Measurements from ENCODE around the gene CHRNA9.
"Not testable (repeated sequence)": the region's sequence is repeated elsewhere in the genome, so short reads cannot be mapped to it uniquely, and the experiment has no call there.

Gene CHRNA9

DNA sequence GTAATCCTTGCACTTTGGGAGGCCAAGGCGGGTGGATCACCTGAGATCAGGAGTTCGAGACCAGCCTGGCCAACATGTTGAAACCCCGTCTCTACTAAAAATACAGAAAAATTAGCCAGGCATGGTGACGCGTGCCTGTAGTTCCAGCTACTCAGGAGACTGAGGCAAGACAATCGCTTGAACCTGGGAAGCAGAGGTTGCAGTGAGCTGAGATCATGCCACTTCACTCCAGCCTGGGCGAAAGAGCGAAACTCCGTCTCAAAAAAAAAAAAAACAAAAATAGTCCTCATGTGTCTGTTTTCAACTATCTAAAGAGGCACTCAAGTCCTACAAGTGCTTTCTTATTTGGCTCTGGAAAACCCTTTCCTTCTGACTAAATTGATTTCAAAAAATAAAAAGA lies 57.1 kb downstream of the CHRNA9 start:
- DNase-seq: not testable (repeated sequence)

DNA sequence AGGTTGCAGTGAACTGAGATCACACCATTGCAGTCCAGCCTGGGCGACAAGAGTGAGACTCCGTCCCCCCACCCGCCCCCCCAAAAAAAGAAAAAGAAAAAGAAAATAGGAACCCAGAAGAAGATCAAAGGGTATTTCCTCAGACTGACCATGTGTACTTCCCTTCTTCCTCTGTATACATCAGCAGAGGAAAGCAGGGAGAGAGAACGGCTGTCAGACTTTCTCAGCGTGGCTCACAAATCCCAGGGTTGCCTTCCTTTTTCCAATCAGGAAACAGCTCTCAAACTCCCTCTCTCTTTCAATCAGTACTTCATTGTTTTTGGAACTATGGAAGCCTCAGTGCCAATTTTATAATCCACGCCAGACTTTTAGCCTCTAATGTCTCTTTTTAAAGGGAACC lies 59.1 kb downstream of the CHRNA9 start:
- DNase-seq: no peak

DNA sequence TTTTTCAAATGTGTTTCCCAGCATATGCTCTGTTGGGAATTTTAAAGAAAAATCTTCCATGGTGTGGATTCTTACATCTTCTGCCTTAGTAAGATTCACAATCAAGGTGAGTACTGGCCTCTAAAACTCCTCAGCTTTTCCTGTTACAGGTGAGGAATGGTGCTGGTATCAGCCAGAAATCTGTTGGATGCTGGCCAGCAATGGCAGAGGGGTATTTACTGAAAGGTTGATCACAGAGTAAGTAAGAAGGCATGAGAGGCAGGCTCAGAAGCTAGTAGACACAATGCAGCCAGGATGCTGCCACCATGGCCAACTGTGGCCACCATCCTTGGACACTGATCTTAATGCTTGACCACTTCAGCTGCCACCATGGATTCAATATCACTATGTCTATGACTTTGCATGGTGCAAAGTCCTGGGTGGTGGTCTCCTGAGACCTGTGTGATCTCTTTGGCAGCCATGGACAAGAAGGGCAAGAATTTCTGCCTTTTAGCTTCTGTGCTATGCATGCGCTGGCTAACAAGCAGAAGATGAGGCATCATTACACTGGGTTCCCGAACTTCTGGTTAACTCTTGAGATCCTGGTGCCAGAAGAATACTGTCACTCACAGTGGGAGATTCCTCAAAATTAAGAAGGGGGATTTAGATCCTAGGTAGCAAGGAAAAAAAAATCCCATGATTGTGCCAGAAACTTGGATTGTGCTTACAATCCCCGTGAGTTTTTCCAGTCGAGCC lies 60.2 kb downstream of the CHRNA9 start:
- DNase-seq: peak; percentile 3 to 22

DNA sequence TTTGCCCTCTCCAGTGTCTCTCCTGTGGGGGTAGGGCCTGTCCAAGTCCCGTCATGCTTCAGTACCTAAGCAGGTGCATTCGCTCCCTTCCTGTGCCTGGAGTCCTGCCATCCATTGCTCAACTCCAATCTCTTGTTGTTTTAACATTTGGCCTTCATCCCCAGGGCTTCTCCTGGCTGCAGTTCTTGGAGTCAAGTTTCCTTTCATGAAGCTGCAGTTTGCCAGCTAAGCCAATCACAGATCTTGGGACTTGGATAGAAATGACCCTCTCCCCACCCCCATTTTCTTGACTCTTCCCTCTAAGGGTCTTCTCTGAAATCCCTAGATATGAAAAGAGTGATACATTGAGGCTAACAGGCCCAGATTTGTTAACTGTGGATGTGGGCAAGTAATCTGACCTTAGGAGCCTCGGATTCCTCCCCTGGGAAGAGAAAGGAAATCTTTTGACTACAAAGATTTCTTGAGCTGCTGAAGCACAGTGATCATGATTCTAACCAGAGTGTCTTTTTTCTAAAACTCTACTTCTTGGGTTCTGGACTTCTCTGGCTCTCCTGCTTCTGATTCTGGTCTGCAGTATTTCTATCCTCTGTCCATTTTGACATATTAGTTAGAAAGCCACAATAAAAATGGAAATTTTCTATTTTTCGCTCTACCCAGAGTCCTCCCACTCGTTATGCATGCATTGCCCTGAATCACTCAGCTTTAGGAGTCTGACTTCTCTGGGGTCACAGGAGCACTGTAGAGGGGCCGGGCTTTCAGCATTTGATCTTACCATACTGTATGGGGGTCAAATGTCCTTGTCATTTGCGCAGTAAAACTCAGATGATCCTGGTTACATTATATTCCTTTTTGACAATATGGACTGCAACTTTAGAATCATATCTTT lies 61.0 kb downstream of the CHRNA9 start:
- DNase-seq: peak; percentile 47 to 73

DNA sequence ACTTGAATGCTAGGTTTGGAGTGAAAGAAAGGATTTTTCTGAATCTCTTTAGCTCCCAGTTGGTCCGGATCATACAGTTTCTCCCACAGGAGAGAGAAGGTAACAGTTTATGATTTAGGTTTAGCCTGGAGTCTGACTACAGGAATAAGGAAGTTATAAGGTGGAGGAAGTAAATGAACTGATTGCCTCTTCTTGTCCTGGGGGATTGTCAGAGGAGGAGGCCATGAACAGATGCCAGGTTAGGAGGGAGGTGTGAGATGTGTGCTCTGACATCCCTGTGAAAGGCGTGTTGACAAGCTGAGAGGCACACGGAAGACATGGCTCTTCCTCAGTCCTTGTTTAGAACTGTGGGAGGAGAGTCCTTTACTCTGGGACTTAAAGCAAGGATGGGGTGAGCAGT lies 64.4 kb downstream of the CHRNA9 start:
- DNase-seq: no peak

DNA sequence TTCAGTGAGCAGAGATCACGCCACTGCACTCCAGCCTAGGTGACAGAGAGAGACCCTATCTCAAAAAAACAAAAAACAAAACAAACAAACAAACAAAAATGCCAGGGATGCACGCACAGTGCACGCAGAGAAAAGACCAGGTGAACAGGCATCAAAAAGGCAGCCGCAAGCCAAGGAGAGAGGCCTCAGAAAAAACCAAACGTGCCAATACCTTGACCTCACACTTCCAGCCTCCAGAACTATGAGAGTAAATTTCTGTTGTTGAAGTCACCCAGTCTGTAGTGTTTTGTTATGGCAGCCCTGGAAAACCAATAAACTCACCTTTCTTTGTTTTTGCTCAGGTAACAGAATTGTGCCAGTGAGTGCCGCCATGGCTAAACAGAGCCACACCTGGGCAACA lies 66.0 kb downstream of the CHRNA9 start:
- DNase-seq: no peak

DNA sequence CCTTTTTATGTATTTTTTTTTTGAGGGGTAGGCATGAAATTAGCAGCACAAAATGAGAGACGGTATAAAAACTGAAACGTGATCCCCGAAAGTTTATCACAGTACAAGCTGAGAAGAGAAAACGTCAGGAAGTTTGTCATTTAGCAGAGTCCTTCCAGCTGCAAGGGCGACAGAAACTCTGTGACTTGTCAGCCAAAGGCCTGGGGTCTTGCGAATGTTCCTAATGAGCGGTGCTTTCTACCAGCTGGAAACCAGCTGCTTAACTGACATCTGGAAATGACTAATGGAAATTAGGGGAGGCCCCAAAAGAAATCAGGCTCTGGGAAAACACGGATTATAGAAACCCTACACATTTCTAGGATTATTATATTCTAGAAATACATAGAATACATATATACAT lies 66.5 kb downstream of the CHRNA9 start:
- no peak for DNase-seq

DNA sequence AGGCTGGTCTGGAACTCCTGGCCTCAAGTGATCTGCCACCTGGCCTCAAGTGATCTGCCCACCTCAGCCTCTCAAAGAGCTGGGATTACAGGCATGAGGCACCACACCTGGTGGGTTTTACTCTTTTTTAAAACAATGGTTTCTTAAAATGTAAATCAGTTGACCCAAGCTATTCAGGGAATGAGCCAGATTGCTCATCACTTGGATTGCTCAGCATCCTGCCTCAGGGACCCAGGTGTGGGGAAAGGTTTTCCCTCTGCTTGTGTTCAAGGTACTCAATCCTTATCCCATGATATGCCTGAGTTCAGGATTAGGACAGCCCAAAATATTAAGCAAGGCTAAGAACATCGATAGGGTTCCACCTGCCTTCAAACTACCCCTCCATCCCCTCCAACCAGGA lies 67.4 kb downstream of the CHRNA9 start:
- DNase-seq: no peak

DNA sequence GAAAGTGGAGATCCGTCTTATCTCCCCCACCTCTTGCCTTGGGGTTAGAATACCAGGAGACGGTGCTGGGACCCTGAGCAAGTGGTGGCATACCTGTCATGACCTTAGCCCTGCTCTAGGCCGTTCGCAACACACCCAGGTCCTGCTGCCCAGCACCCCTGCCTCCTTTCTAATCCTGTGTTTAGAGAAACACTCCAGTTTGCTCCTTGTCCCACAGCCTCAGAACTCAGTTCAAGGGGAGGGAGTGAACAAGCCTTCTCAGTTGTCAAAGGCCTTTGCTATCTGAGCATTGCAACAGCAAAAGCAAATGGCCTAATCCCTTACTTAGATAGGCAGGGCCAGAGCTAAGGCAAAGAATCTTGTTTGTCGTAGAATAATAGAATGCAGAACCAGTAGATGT lies 67.9 kb downstream of the CHRNA9 start:
- no peak for DNase-seq
